HG02642 (cell line): Measurements from ENCODE around the gene ATP9B.

Source experiments
- ATAC-seq: cut with Tn5 transposase; IDR thresholded peaks from one replicate; pipeline ENCODE4 v1.9.1; 2021; ENCODE audit warnings: mild to moderate bottlenecking; ENCODE audit not compliant: unreplicated experiment, poor library complexity

Gene ATP9B

DNA sequence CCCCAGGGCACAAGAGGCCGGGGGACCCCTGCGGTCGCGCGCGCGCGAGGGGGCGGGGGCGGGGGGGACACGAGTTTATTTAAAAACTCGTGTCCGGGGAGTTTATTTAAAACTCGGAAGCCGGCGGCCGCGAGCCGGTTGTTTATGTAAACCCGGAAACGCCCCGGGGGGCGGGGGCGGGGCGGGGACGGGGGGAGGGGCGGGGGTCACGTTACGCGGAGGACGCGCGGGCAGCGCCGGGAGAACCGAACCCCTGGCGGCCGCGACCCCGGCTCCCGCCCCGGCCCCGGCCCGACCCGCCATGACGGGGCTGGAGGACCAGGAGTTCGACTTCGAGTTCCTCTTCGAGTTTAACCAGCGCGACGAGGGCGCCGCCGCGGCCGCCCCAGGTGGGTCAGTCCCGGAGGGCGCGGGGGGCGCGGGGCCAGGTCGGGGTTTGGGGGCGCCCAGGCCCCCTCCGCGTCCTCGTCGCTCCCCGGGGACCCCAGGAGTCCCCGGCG, 330.9 kb downstream of the ATP9B start:
- peak; percentile 32 for ATAC-seq

DNA sequence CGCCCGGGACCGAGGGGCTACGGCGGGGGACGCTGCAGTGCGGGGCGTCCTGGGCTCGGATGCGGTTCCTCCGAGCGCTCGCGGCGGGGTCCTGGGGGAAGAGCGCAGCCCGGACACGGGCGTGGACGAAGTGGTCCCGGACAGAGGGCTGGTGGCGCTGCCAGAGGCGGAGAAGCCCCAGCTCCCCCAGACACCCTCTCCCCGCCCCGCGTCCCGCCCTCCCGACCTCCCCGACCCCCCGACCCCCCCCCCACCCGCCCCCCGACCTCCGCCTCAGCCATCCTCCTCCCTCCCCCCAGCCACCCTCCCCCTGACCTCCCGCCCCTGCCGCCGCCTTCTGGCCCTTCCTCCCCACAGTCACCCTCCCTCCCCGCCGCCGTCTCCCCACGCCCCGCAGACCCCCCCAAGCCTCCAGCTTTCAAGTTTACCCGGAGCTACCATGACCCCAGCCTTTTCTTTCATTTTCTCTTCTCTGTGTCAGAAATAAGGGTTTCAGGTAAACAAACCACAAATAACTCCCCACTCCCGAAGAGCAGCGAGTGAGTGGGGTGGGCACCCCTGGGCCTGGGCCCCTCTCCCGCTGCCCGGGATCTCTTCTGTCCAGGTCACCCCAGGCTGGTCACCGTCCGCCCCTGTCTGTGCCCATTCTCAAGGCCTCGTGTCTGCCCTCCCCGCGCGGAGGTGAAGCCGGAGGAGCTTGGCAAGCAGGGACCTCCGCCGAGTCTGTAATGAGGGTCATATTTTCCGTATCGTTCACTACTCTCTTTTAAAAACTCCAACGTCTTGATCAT, 331.6 kb downstream of the ATP9B start:
- peak; percentile 7 for ATAC-seq

GRCh38 chr18:79401494-79402208, 332.5 kb downstream of the ATP9B start:
- ATAC-seq = no peak

DNA sequence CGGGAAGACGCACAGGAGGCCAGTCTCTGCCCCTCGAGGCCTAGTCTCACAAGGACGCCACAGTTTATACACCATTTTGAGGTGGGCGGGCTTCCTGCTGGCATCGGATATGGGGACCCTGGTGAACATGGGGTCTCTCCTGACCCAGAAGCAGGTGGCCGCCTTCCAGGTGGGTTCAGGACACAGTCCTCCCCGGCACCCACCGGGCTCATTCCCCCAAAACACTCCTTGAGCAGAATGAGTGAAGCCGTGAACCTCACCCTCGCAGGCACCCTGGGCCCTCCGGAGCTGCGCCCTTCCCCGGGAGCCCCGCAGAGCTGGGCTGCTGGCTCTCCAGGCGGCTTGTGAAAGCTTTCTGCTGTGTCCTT, 333.0 kb downstream of the ATP9B start:
- no peak for ATAC-seq

DNA sequence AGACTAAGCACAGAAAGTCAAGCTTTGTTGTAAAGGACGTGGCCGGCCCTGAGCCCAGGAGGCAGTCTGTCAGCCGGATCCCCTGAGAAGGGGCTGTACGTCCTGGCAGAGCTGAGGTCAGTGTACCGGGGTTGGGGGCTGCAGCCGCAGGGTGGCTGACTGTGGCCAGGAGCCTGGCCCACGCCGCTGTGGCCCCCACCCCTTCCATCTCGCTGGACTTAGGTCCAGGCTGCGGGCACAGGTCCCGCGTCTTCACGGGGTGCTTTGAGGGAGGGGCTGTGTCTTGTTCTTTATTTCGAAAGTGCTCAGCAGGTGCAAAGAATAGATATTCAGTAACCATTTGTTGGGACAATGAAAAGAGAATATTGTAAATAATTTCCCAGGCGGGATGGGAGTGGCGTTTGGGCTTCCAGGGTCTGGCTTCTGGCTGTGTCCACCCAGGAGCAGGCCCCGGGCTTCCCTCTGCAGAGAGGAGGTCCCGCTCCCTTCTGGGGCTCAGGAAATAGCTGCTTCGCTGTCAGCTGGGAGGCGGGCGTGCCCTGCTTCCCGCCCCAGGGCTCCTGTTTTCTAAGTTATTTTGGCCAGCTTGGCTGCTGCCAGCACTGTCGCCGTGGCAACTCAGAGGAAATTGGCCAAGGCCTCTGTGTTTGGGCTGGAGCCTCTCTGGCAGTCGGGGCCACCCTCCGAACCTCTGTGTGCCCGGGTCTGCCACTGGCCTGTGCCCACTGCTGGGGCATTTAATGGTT, 334.0 kb downstream of the ATP9B start:
- ATAC-seq = no peak

DNA sequence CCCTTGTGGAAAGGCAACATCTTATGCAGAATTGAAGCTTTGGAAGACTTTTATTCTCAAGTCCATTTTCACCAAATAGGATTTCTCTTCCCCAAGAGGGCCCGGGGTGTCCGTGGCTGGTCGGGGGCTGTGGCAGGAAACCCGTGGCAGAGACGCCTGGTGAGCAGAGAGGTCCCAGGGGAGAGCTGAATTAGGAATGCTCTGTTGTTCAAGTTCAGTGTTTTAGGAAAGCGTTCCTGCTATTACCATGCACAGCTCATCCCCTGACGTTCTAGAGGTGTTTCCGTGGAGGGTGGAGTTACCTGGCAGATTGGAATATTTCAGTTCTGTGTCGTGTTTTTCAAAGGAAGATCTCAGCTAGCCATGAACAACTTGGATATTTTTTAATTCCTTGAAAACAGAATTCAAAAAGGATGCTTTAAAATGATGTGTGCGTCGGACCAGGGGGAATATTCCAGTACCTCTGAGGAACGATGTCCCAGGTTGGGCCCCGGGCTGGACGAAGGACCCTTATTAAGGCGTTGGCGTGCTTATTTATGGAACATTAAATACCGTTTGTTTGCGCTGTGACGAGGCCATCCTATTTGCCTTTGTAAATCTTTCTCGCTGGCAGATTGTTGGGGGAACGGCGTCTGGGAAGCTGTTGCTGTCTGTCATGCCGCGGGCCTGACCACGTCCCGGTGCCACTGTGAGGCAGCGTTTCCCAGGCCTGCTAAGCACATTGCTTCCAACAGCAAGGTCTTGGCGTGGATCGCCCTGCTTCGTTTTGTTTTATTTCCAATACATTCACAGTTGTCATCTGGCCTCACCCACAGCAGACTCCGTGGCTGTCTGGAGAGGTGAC, 334.8 kb downstream of the ATP9B start:
- ATAC-seq = no peak

DNA sequence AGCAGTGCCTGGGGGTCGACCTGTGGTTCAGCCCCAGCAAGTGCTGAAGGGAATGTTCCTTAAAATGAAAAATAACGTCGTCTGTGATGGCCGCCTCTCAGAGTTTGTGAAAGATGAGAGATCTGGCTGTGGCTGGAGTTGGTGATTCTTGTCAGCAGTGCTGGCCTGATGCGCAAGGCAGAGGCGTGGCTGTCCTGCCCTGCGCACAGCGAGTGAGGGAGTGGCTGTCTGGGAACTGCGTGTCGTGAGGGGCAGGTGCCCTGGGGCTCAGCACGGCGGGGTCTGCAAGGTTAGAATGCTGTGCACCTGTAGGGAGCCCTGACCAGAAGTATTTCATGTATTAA, 335.3 kb downstream of the ATP9B start:
- no peak for ATAC-seq

DNA sequence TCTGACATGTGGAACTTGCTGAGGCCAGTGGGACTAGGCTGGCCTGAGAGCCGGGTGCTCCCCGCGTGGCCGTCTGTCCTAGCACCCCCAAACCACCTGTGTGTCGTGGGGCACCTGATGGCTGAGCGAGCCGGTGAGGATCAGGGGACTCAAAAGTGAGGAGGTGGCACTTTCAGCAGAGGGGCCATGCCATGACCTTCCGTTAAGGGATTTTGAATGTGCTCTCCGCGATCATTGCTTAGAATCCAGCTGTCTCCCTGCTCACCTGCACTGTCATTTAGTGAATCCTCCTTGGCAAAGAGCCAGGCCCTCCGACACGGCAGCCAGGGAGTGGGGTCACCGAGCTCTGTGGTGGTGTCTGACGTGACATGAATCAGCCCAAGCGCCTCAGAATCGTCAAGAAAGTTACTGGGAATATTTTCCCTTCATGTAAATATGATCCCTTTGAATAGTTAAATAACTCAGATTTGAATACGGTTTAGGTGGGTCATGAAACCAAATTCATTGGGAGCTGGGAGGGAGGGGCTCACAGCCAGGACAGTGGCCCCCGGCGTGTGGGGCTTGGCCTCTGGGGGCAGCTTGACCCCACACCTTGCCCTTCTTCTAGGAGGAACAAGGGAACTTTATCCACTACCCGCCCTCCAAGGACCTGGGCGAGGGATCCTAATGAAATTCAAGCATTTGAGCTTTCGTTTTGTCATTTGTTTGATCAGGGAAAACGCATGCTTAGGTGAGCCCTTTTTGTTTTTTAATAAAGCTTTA, 336.0 kb downstream of the ATP9B start:
- no peak for ATAC-seq

GRCh38 chr18:79405781-79406575, 336.8 kb downstream of the ATP9B start:
- peak; percentile 80 for ATAC-seq

GRCh38 chr18:79406708-79407107, 337.5 kb downstream of the ATP9B start:
- ATAC-seq = no peak

- ATAC-seq = no peak
Measured at GRCh38 chr18:79409313-79409712, 340.1 kb downstream of the ATP9B start.

DNA sequence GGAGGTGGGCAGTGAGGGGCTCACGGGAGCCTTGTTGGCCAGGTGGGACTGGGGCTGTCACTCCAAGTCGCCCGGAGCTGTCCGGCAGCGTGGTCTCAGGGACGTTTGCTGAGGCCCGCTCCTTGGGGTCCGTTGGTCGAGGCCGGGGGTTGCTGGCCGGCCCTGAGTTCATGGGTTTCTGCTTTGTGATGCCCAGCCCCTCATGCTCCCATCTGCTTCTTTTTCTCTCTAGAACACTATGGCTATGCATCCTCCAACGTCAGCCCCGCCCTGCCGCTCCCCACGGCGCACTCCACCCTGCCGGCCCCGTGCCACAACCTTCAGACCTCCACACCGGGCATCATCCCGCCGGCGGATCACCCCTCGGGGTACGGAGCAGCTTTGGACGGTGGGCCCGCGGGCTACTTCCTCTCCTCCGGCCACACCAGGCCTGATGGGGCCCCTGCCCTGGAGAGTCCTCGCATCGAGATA, 341.0 kb downstream of the ATP9B start:
- no peak for ATAC-seq

DNA sequence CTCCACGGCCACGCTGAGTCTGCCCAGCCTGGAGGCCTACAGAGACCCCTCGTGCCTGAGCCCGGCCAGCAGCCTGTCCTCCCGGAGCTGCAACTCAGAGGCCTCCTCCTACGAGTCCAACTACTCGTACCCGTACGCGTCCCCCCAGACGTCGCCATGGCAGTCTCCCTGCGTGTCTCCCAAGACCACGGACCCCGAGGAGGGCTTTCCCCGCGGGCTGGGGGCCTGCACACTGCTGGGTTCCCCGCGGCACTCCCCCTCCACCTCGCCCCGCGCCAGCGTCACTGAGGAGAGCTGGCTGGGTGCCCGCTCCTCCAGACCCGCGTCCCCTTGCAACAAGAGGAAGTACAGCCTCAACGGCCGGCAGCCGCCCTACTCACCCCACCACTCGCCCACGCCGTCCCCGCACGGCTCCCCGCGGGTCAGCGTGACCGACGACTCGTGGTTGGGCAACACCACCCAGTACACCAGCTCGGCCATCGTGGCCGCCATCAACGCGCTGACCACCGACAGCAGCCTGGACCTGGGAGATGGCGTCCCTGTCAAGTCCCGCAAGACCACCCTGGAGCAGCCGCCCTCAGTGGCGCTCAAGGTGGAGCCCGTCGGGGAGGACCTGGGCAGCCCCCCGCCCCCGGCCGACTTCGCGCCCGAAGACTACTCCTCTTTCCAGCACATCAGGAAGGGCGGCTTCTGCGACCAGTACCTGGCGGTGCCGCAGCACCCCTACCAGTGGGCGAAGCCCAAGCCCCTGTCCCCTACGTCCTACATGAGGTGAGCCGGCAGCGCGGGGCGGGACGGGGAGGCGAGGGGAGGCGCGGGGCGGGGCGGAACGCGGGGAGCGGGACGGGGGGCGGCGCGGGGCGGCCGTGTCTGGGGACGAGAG, 341.8 kb downstream of the ATP9B start:
- no peak for ATAC-seq

GRCh38 chr18:79411614-79412526, 342.7 kb downstream of the ATP9B start:
- ATAC-seq = no peak

GRCh38 chr18:79413025-79413424, 343.8 kb downstream of the ATP9B start:
- no peak for ATAC-seq

DNA sequence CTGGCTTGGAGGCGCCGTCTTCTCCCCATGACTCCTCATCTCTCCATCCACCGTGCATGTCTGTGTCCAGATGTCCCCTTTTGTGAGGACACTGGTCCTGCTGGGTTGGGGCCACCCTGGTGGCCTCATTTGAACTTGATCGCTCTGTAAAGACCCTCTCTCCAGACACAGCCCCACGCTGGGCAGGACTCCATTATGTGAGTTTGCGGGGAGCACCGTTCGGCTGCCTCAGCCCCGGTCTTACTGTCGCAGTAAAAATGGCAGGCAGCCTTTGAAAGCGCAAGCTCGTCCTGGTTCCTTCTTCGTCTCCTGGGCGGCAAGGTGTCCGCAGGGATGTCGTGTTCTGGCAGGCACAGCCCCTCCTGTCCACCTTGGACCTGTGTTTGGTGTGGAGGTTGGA, 344.2 kb downstream of the ATP9B start:
- ATAC-seq = no peak

GRCh38 chr18:79413901-79414300, 344.7 kb downstream of the ATP9B start:
- no peak for ATAC-seq
